K562 (cell line): Measurements from ENCODE around the gene ZRANB1. TPM values are rescaled to one million over a fixed set of nuclear protein-coding genes. Genes with fewer than 3 reads are reported as not detected.

Source experiments
- ATAC-seq: fragments of 200-7000 bp; cut with Tn5 transposase; 3 replicates; pipeline ENCODE4 v1.9.1; 2020; ENCODE audit warnings: moderate library complexity
- BruUV-seq: library from RNA; stranded (reverse); fragments of 400-500 nt; replicated peaks from 2 replicates; lab custom pipeline; 2021; lab: Mats Ljungman, UMichigan
- CTCF ChIA-PET: fragments of 300-600 bp; formaldehyde crosslinking; extraction: SDS; loops from one replicate; lab custom pipeline; 2021; ENCODE audit warnings: low intra/inter-chr PET ratio; lab: Yijun Ruan, JAX
- POLR2A ChIA-PET: fragments of 300-600, 350-650 bp; sonication (Branson Sonifier 250); formaldehyde crosslinking; extraction: SDS; loops from one replicate; lab custom pipeline; 2021; ENCODE audit warnings: antibody characterized with exemption, inconsistent platforms; lab: Yijun Ruan, JAX
- DNase-seq, 4 experiments: peaks; one replicate each; pipeline versions ENCODE4 v3.0.0 to v3.0.0-alpha.2; 2011 to 2018; ENCODE audit warnings: low spot score in 3 of 4, mixed read lengths in 3 of 4; ENCODE audit errors: extremely low read depth in 1 of 4
- FAIRE-seq: peaks from 2 replicates; lab custom pipeline; 2011; peaks lifted over from hg19 to GRCh38; lab: Jason Lieb, UNC
- H2AFZ ChIP-seq: 2 replicates; pipeline ENCODE4 v1.6.0; 2011; ENCODE audit warnings: low read depth, low read length, control low read depth, inconsistent platforms
- H3K27ac ChIP-seq: fragments of 200-600 bp; 3 replicates; pipeline ENCODE4 v1.8.0; 2011; ENCODE audit warnings: low read depth, mild to moderate bottlenecking, control low read depth, inconsistent platforms, low read length, moderate library complexity, mixed read lengths; ENCODE audit errors: extremely low read depth
- H3K27me3 ChIP-seq, 2 experiments: fragments of 300-600 bp in 1 of 2; 2 replicates in 1 of 2; 3 replicates in 1 of 2; pipeline versions ENCODE4 v1.6.0 to v1.8.0; 2011; ENCODE audit warnings: inconsistent platforms in 2 of 2, low read length in 2 of 2, mild to moderate bottlenecking in 1 of 2, mixed read lengths in 1 of 2, moderate library complexity in 1 of 2; ENCODE audit not compliant: control insufficient read depth in 2 of 2, insufficient read depth in 2 of 2
- H3K36me3 ChIP-seq: fragments of 300-600 bp; 3 replicates; pipeline ENCODE4 v1.8.0; 2011; ENCODE audit warnings: mild to moderate bottlenecking, low read length, inconsistent platforms; ENCODE audit not compliant: control insufficient read depth, insufficient read depth
- H3K4me1 ChIP-seq, 2 experiments: fragments of 200-600 bp in 1 of 2; replicated peaks in 1 of 2; 2 replicates in 1 of 2; 3 replicates in 1 of 2; pipeline versions ENCODE4 v1.5.1 to v1.8.0; 2011; ENCODE audit warnings: inconsistent platforms in 2 of 2, low read length in 2 of 2, mild to moderate bottlenecking in 1 of 2, mixed read lengths in 1 of 2, moderate library complexity in 1 of 2; ENCODE audit not compliant: control insufficient read depth in 2 of 2, insufficient read depth in 2 of 2
- H3K4me2 ChIP-seq: 2 replicates; pipeline ENCODE4 v1.6.1; 2011; ENCODE audit warnings: low read length, control low read depth, inconsistent platforms, mixed read lengths; ENCODE audit not compliant: insufficient read depth
- H3K4me3 ChIP-seq: fragments of 200-600 bp; sonication (generic), shearing (Covaris generic); 2 replicates; pipeline ENCODE4 v1.5.1; 2016; ENCODE audit warnings: control low read depth, inconsistent platforms
- H3K79me2 ChIP-seq: fragments of 200-600 bp; 3 replicates; pipeline ENCODE4 v1.8.0; 2011; ENCODE audit warnings: low read length, inconsistent platforms; ENCODE audit not compliant: control insufficient read depth, insufficient read depth
- H3K9ac ChIP-seq, 2 experiments: 2 replicates each; pipeline versions ENCODE4 v1.6.0 to v1.6.1; 2011; ENCODE audit warnings: low read depth in 2 of 2, low read length in 2 of 2, control low read depth in 1 of 2, inconsistent platforms in 1 of 2, mild to moderate bottlenecking in 1 of 2, mixed read lengths in 1 of 2; ENCODE audit not compliant: insufficient read depth in 1 of 2
- H3K9me1 ChIP-seq: one replicate; pipeline ENCODE4 v1.6.0; 2011; ENCODE audit warnings: inconsistent platforms, mild to moderate bottlenecking, low read length, moderate library complexity; ENCODE audit not compliant: control insufficient read depth, insufficient read depth
- H3K9me3 ChIP-seq: replicated peaks from 2 replicates; pipeline ENCODE4 v1.5.1; 2011; ENCODE audit warnings: low read depth, low read length, inconsistent platforms; ENCODE audit not compliant: control insufficient read depth, insufficient read depth
- H4K20me1 ChIP-seq: replicated peaks from 2 replicates; pipeline ENCODE4 v1.6.1; 2011; ENCODE audit warnings: low read length, inconsistent platforms, mixed read lengths; ENCODE audit not compliant: control insufficient read depth, insufficient read depth
- DMBX1 ChIP-seq: fragments of 250-450 bp; sonication (Bioruptor Pico); IDR thresholded peaks from 2 replicates; pipeline ENCODE4 v1.8.0; 2022; ENCODE audit warnings: inconsistent platforms, mild to moderate bottlenecking, moderate library complexity, borderline replicate concordance
- ELF1 ChIP-seq: fragments of 200-800 bp; sonication (Bioruptor generic); IDR thresholded peaks from 2 replicates; pipeline ENCODE4 v1.6.1; 2016; ENCODE audit warnings: missing genetic modification characterization, missing compliant biosample characterization
- SMC3 ChIP-seq: conservative IDR thresholded peaks from 2 replicates; pipeline ENCODE4 v1.6.1; 2011; ENCODE audit warnings: low read depth, low read length, improper control_type of control experiment; ENCODE audit not compliant: insufficient read depth
- WGBS: fragments of 100-300 bp; shearing (Covaris generic); methylation state at CpG from one replicate; pipeline ENCODE4 v1.1.6; 2016; ENCODE audit warnings: low coverage, mixed read lengths; ENCODE audit not compliant: insufficient coverage; ENCODE audit errors: missing lambda C conversion rate; 5-methylcytosine and 5-hydroxymethylcytosine counted together
- in situ Hi-C: fragments of 300-500 bp; cut with MboI; formaldehyde crosslinking; loops from 4 replicates; pipeline ENCODE4 v1.15.0; 2018; ENCODE audit warnings: inconsistent platforms, mixed read lengths
- intact Hi-C: fragments of 100-400 bp; cut with micrococcal nuclease; formaldehyde crosslinking; loops from 2 replicates; pipeline ENCODE4 v1.14.2; 2022
- polyA plus RNA-seq, 8 experiments: library from polyadenylated mRNA; depleted of rRNA in 4 of 8; stranded (reverse) in 5 of 8; unstranded in 3 of 8; fragments of >200 nt; fragmentation: Nextera tagmentation in 2 of 8; fragmentation: Illumina TruSeq in 1 of 8; extraction: Ambion mirVana in 2 of 8; extraction: Trizol in 1 of 8; gene quantifications; 2 replicates each; pipeline versions ENCODE4 v1.2.1 to v1.2.3, GENCODE V29; 2011 to 2014; ENCODE audit warnings: inconsistent platforms in 1 of 8, missing spikeins in 1 of 8
- total RNA-seq, 7 experiments: library from RNA; depleted of rRNA in 6 of 7; stranded (reverse); fragments of >200 nt in 6 of 7; fragmentation: Illumina TruSeq in 2 of 7; extraction: Trizol in 2 of 7; gene quantifications; 2 replicates each; pipeline versions ENCODE4 v1.2.1 to v1.2.3, GENCODE V29; 2011 to 2021; ENCODE audit warnings: low replicate concordance in 1 of 7
- TF ChIP-seq, protein P1 (sequence below): fragments of 450-650 bp; IDR thresholded peaks from 2 replicates; pipeline ENCODE4 v1.6.1; 2017; ENCODE audit warnings: mild to moderate bottlenecking, moderate library complexity
- TF ChIP-seq, protein P2 (sequence below): fragments of 450-650 bp; formaldehyde crosslinking; IDR thresholded peaks from 2 replicates; pipeline ENCODE4 v1.4.0; 2022; ENCODE audit warnings: missing genetic modification characterization

Gene ZRANB1
- total and polyA plus RNA-seq, 9 of the 15 experiments (the other 6 are each of a cell fraction or from before 2014, with no cell fraction given), result 0.07 to 1.1 (median 0.64) TPM

DNA sequence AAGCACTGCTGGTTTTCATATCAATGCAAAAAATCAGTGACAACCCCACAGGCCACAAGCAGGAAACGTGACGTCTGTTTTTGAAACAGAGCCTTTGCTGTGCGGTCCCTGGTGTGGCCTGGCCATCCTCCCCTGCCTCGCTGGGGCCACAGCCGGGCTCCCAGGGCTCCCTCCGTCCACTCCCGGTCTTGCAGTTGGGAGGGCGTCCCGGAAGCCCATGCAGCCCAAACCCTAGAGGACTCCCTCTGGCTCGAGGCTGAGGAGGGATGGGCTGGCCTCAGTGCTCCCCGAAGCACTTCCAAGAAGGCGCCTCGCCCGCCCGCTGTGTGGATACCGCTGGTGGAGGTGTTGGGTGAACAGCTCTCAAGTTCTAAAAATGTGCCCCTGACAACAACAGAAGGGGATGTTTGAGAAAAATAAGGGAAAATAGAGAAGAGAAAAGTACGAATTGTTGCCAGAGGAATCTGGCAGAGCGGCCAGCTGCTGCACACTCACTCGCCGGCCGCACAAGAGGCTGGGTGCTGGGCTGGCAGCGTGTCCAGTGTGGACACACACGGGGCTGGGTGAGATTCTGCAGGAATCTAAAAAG lies 73.5 kb downstream of the ZRANB1 start:
- no CpG with 5 or more reads among the region's 23 CpGs for WGBS

More for the DNA sequence above, 73.5 kb downstream of the ZRANB1 start:
- Histone ChIP-seq H3K4me2 (no peak overlapping the region), H3K27me3 (no peaks in the 10 kb centered on the region), H3K36me3 (no peaks in the 10 kb centered on the region), H3K4me3 (no peak overlapping the region), H4K20me1 (no peaks in the 10 kb centered on the region), H2AFZ (no peak overlapping the region), H3K9ac (no peak overlapping the region), H3K9me3 (no peaks in the 10 kb centered on the region), H3K9me1 (no peaks in the 10 kb centered on the region), H3K4me1 (no peaks in the 10 kb centered on the region), H3K27ac (no peak overlapping the region), H3K79me2 (no peaks in the 10 kb centered on the region)
- intact Hi-C loops (no loop called here), in situ Hi-C loops (no loop called here)
- ChIA-PET CTCF (no interaction called here), POLR2A (no interaction called here)
- TF ChIP-seq, protein P1, sequence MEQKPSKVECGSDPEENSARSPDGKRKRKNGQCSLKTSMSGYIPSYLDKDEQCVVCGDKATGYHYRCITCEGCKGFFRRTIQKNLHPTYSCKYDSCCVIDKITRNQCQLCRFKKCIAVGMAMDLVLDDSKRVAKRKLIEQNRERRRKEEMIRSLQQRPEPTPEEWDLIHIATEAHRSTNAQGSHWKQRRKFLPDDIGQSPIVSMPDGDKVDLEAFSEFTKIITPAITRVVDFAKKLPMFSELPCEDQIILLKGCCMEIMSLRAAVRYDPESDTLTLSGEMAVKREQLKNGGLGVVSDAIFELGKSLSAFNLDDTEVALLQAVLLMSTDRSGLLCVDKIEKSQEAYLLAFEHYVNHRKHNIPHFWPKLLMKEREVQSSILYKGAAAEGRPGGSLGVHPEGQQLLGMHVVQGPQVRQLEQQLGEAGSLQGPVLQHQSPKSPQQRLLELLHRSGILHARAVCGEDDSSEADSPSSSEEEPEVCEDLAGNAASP, result no peak
- TF ChIP-seq ELF1 (no peak), DMBX1 (CRISPR knock-in tag) (no peak), SMC3 (no peak)
- TF ChIP-seq, protein P2, sequence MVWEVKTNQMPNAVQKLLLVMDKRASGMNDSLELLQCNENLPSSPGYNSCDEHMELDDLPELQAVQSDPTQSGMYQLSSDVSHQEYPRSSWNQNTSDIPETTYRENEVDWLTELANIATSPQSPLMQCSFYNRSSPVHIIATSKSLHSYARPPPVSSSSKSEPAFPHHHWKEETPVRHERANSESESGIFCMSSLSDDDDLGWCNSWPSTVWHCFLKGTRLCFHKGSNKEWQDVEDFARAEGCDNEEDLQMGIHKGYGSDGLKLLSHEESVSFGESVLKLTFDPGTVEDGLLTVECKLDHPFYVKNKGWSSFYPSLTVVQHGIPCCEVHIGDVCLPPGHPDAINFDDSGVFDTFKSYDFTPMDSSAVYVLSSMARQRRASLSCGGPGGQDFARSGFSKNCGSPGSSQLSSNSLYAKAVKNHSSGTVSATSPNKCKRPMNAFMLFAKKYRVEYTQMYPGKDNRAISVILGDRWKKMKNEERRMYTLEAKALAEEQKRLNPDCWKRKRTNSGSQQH (CRISPR knock-in tag), result no peak
- FAIRE-seq, result no peak
- no peak for ATAC-seq
- BruUV-seq, result no TSS peak
- no peak for DNase-seq
